ENCODE measurements around the gene ALX3.
"Not testable (repeated sequence)": the region's sequence is repeated elsewhere in the genome, so short reads cannot be mapped to it uniquely, and the experiment has no call there.

Gene ALX3

GRCh38 chr1:110032327-110032726 lies 38.1 kb downstream of the ALX3 start:
- Histone ChIP-seq H3K9me3 (ENCODE audit: control insufficient read depth, insufficient read depth, low read length) (no peaks in the 10 kb centered on the region), H3K36me3 (ENCODE audit: insufficient read depth, low read length) (peaks cover 4% of the 10 kb centered on the region), H3K4me1 (ENCODE audit: insufficient read depth, low read length) (peaks cover 13% of the 10 kb centered on the region), H3K9ac (ENCODE audit: low read depth, low read length) (no peak overlapping the region)

- not testable (repeated sequence) for H3K9me3 ChIP-seq (ENCODE audit: control insufficient read depth, insufficient read depth, low read length); H3K9ac ChIP-seq (ENCODE audit: low read depth, low read length); H3K36me3 ChIP-seq (ENCODE audit: insufficient read depth, low read length)
- peaks cover 11% of the 10 kb centered on the region for H3K4me1 ChIP-seq (ENCODE audit: insufficient read depth, low read length)
Observed at GRCh38 chr1:110030687-110031086, 39.8 kb downstream of the ALX3 start.

- no peaks in the 10 kb centered on the region for H3K4me1 ChIP-seq (ENCODE audit: insufficient read depth, low read length)
- H3K36me3 ChIP-seq (ENCODE audit: insufficient read depth, low read length) = peaks cover 7% of the 10 kb centered on the region
- no peak overlapping the region for H3K9ac ChIP-seq (ENCODE audit: low read depth, low read length)
- no peaks in the 10 kb centered on the region for H3K9me3 ChIP-seq (ENCODE audit: control insufficient read depth, insufficient read depth, low read length)
Observed at GRCh38 chr1:110024613-110025012, 45.9 kb downstream of the ALX3 start.

GRCh38 chr1:110021285-110021684 lies 49.2 kb downstream of the ALX3 start:
- no peak overlapping the region for H3K9ac ChIP-seq (ENCODE audit: low read depth, low read length)
- peaks cover 23% of the 10 kb centered on the region for H3K36me3 ChIP-seq (ENCODE audit: insufficient read depth, low read length)
- no peaks in the 10 kb centered on the region for H3K9me3 ChIP-seq (ENCODE audit: control insufficient read depth, insufficient read depth, low read length)
- no peaks in the 10 kb centered on the region for H3K4me1 ChIP-seq (ENCODE audit: insufficient read depth, low read length)

- Histone ChIP-seq H3K36me3 (ENCODE audit: insufficient read depth, low read length) (peaks cover 37% of the 10 kb centered on the region), H3K9ac (ENCODE audit: low read depth, low read length) (no peak overlapping the region), H3K9me3 (ENCODE audit: control insufficient read depth, insufficient read depth, low read length) (no peaks in the 10 kb centered on the region), H3K4me1 (ENCODE audit: insufficient read depth, low read length) (no peaks in the 10 kb centered on the region)
Observed at GRCh38 chr1:110019770-110020169, 50.7 kb downstream of the ALX3 start.

- no peak overlapping the region for H3K9ac ChIP-seq (ENCODE audit: low read depth, low read length)
- no peaks in the 10 kb centered on the region for H3K4me1 ChIP-seq (ENCODE audit: insufficient read depth, low read length)
- peaks cover 40% of the 10 kb centered on the region for H3K36me3 ChIP-seq (ENCODE audit: insufficient read depth, low read length)
- H3K9me3 ChIP-seq (ENCODE audit: control insufficient read depth, insufficient read depth, low read length) = no peaks in the 10 kb centered on the region
Observed at GRCh38 chr1:110018396-110018795, 52.1 kb downstream of the ALX3 start.

- H3K9ac ChIP-seq (ENCODE audit: low read depth, low read length) = no peak overlapping the region
- H3K4me1 ChIP-seq (ENCODE audit: insufficient read depth, low read length) = no peaks in the 10 kb centered on the region
- peaks cover 40% of the 10 kb centered on the region for H3K36me3 ChIP-seq (ENCODE audit: insufficient read depth, low read length)
Observed at GRCh38 chr1:110017792-110018191, 52.7 kb downstream of the ALX3 start.

GRCh38 chr1:110012100-110012780 lies 58.2 kb downstream of the ALX3 start:
- no peak overlapping the region for H3K9ac ChIP-seq (ENCODE audit: low read depth, low read length)
- no peaks in the 10 kb centered on the region for H3K9me3 ChIP-seq (ENCODE audit: control insufficient read depth, insufficient read depth, low read length)
- peaks cover 39% of the 10 kb centered on the region for H3K36me3 ChIP-seq (ENCODE audit: insufficient read depth, low read length)
- peaks cover 4% of the 10 kb centered on the region for H3K4me1 ChIP-seq (ENCODE audit: insufficient read depth, low read length)

More at GRCh38 chr1:110017792-110018191, 52.7 kb downstream of the ALX3 start:
- H3K9me3 ChIP-seq (ENCODE audit: control insufficient read depth, insufficient read depth, low read length) = no peaks in the 10 kb centered on the region

- H3K9me3 ChIP-seq (ENCODE audit: control insufficient read depth, insufficient read depth, low read length) = no peaks in the 10 kb centered on the region
- peaks cover 10% of the 10 kb centered on the region for H3K4me1 ChIP-seq (ENCODE audit: insufficient read depth, low read length)
- H3K9ac ChIP-seq (ENCODE audit: low read depth, low read length) = no peak overlapping the region
- peaks cover 37% of the 10 kb centered on the region for H3K36me3 ChIP-seq (ENCODE audit: insufficient read depth, low read length)
Observed at GRCh38 chr1:110011527-110012041, 58.9 kb downstream of the ALX3 start.

Data from ES-I3 (cell line).